ENCODE measurements around the gene RFC2. TPM values are rescaled to one million over a fixed set of nuclear protein-coding genes. Genes with fewer than 3 reads are reported as not detected.

RFC2 gene
- total RNA-seq, 1 donor from 2014 or later, result 14.5 TPM

DNA sequence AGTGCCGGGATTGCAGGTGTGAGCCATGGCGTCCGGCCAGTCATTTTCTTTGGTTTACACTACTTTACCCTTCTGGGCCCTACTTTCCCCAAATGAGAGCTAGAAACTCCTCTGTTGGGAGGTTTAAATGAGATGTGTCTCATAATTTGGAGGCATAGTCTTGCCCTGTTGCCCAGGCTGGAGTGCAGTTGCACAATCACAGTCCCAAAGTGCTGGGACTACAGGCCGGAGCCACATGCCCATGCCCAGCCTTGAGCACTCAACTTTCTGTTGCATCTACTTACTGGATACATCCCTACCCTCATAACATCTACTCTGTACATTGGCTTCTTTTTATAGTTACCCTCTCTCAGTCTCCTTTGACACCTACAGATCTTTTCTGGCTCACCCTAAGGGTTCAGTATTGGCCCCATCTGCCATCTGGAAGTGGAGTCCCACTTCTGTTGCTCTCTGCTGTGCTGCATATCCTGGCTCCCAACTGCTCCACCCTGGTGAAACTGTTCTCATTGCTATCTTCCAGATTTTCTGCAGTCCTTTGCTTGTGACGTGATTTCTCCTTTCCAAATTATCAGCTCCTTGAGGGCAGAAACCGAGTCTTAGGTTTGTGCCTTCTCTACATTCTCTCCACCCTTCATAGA is 71.6 kb downstream of the RFC2 start:
- Histone ChIP-seq H3K27ac (peak overlapping the region; percentile 14), H3K36me3 (peaks cover 0 to 12% of the 10 kb centered on the region in 2 donors), H3K4me1 (peaks cover 97% of the 10 kb centered on the region), H3K27me3 (no peaks in the 10 kb centered on the region), H3K9me3 (no peaks in the 10 kb centered on the region), H3K4me3 (no peak overlapping the region)
- no peak for DNase-seq (ENCODE audit: extremely low spot score in 2 of 2)
- no peak for TF ChIP-seq POLR2AphosphoS5 (IDR thresholded peaks at IDR 0.05; ENCODE audit: insufficient read depth in 1 of 2, low read depth in 1 of 2)
- TF ChIP-seq, protein P1, sequence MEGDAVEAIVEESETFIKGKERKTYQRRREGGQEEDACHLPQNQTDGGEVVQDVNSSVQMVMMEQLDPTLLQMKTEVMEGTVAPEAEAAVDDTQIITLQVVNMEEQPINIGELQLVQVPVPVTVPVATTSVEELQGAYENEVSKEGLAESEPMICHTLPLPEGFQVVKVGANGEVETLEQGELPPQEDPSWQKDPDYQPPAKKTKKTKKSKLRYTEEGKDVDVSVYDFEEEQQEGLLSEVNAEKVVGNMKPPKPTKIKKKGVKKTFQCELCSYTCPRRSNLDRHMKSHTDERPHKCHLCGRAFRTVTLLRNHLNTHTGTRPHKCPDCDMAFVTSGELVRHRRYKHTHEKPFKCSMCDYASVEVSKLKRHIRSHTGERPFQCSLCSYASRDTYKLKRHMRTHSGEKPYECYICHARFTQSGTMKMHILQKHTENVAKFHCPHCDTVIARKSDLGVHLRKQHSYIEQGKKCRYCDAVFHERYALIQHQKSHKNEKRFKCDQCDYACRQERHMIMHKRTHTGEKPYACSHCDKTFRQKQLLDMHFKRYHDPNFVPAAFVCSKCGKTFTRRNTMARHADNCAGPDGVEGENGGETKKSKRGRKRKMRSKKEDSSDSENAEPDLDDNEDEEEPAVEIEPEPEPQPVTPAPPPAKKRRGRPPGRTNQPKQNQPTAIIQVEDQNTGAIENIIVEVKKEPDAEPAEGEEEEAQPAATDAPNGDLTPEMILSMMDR (IDR thresholded peaks at IDR 0.05), result no peak
- no peak for TF ChIP-seq POLR2A (IDR thresholded peaks at IDR 0.05)
- intact Hi-C loops (cut with DNase I), result no loop called here

DNA sequence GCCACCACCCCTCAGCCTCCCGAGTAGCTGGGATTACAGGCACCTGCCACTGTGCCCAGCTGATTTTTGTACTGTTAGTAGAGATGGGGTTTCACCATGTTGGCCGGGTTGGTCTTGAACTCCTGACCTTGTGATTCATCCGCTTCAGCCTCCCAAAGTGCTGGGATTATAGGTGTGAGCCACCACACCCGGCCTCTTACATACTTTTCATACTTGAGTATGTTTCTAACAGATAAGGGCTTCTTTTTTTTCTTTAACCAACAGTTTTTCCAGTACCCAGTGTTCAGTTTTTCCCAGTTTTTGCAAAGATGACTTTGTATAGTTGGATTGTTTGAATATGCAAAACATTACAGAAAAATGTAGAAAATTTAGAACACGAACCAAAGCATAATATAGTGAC is 72.4 kb downstream of the RFC2 start:
- Histone ChIP-seq H3K27me3 (no peaks in the 10 kb centered on the region), H3K27ac (peak overlapping the region; percentile 14)

More for the DNA sequence above, 72.4 kb downstream of the RFC2 start:
- intact Hi-C loops (cut with DNase I), result no loop called here
- DNase-seq (ENCODE audit: extremely low spot score in 2 of 2), result no peak
- Histone ChIP-seq H3K9me3 (no peaks in the 10 kb centered on the region), H3K4me1 (peaks cover 97% of the 10 kb centered on the region), H3K36me3 (peaks cover 0 to 12% of the 10 kb centered on the region in 2 donors), H3K4me3 (no peak overlapping the region)
- TF ChIP-seq, protein P1 (IDR thresholded peaks at IDR 0.05), result no peak
- TF ChIP-seq POLR2A (IDR thresholded peaks at IDR 0.05) (no peak), POLR2AphosphoS5 (IDR thresholded peaks at IDR 0.05; ENCODE audit: insufficient read depth in 1 of 2, low read depth in 1 of 2) (no peak)

MicroRNAs encoded within 50 kb of the gene (microRNA counts, 767-probe panel; counts per million panel counts)
- microRNA hsa-miR-590-3p, result 238 to 261 counts per million in 2 donors
- 2,447 to 2,863 counts per million in 2 donors for microRNA hsa-miR-590-5p

Small RNAs within 50 kb of the gene (microRNA-seq; reads per million reads assigned to microRNA genes)
- gene MIR590 (ENCODE audit: borderline number of aligned reads, borderline replicate concordance), result 81.4 reads per million, percentile 49 among the genes with 10 or more reads in this experiment

Small RNAs within 50 kb of the gene (small RNA-seq; reads per million reads assigned to genes)
- not detected for gene MIR590

Other genes starting within 250 kb of the RFC2 start
- gene ELN, start 226.2 kb downstream of the RFC2 start, total RNA-seq, result 38.3 TPM
- gene LIMK1, start 170.6 kb downstream of the RFC2 start, total RNA-seq, result 28.2 TPM
- gene EIF4H, start 80.0 kb downstream of the RFC2 start, total RNA-seq, result 139 TPM
- 4.2 TPM for gene LAT2, start 44.4 kb downstream of the RFC2 start, total RNA-seq
- gene CLIP2, start 35.0 kb upstream of the RFC2 start, total RNA-seq, result 24.3 TPM
- 33.6 TPM for gene GTF2IRD1, start 199.5 kb upstream of the RFC2 start, total RNA-seq

All from vagina (tissue), 2 donors.